Measurements from ENCODE around the gene CERS1.

Gene CERS1

GRCh38 chr19:18868380-18869022, 27.5 kb downstream of the CERS1 start:
- peaks cover 32% of the 10 kb centered on the region for H3K36me3 ChIP-seq (ENCODE audit: insufficient read depth, low read length)
- no peak overlapping the region for H3K4me3 ChIP-seq (ENCODE audit: low read length)
- H3K4me1 ChIP-seq (ENCODE audit: insufficient read depth, low read length): no peaks in the 10 kb centered on the region
- H3K9me3 ChIP-seq (ENCODE audit: low read length): no peaks in the 10 kb centered on the region
- H2AFZ ChIP-seq (ENCODE audit: low read depth, low read length): no peak overlapping the region
- no peaks in the 10 kb centered on the region for H3K27me3 ChIP-seq (ENCODE audit: insufficient read depth, low read length)

GRCh38 chr19:18867751-18868150, 28.2 kb downstream of the CERS1 start:
- Histone ChIP-seq H2AFZ (ENCODE audit: low read depth, low read length) (no peak overlapping the region), H3K36me3 (ENCODE audit: insufficient read depth, low read length) (peaks cover 39% of the 10 kb centered on the region), H3K9me3 (ENCODE audit: low read length) (no peaks in the 10 kb centered on the region), H3K4me3 (ENCODE audit: low read length) (no peak overlapping the region), H3K27me3 (ENCODE audit: insufficient read depth, low read length) (no peaks in the 10 kb centered on the region), H3K4me1 (ENCODE audit: insufficient read depth, low read length) (no peaks in the 10 kb centered on the region)

- Histone ChIP-seq H2AFZ (ENCODE audit: low read depth, low read length) (no peak overlapping the region), H3K9me3 (ENCODE audit: low read length) (no peaks in the 10 kb centered on the region), H3K4me3 (ENCODE audit: low read length) (no peak overlapping the region), H3K4me1 (ENCODE audit: insufficient read depth, low read length) (no peaks in the 10 kb centered on the region), H3K27me3 (ENCODE audit: insufficient read depth, low read length) (no peaks in the 10 kb centered on the region), H3K36me3 (ENCODE audit: insufficient read depth, low read length) (peaks cover 43% of the 10 kb centered on the region)
Measured at GRCh38 chr19:18867199-18867598, 28.8 kb downstream of the CERS1 start.

- no peak overlapping the region for H3K4me3 ChIP-seq (ENCODE audit: low read length)
- H2AFZ ChIP-seq (ENCODE audit: low read depth, low read length): no peak overlapping the region
- no peaks in the 10 kb centered on the region for H3K27me3 ChIP-seq (ENCODE audit: insufficient read depth, low read length)
- H3K36me3 ChIP-seq (ENCODE audit: insufficient read depth, low read length): peaks cover 47% of the 10 kb centered on the region
- H3K9me3 ChIP-seq (ENCODE audit: low read length): no peaks in the 10 kb centered on the region
- no peaks in the 10 kb centered on the region for H3K4me1 ChIP-seq (ENCODE audit: insufficient read depth, low read length)
Measured at GRCh38 chr19:18866800-18867123, 29.2 kb downstream of the CERS1 start.

GRCh38 chr19:18865973-18866799, 29.8 kb downstream of the CERS1 start:
- H3K9me3 ChIP-seq (ENCODE audit: low read length): no peaks in the 10 kb centered on the region
- H2AFZ ChIP-seq (ENCODE audit: low read depth, low read length): no peak overlapping the region
- no peaks in the 10 kb centered on the region for H3K4me1 ChIP-seq (ENCODE audit: insufficient read depth, low read length)
- no peaks in the 10 kb centered on the region for H3K27me3 ChIP-seq (ENCODE audit: insufficient read depth, low read length)
- H3K4me3 ChIP-seq (ENCODE audit: low read length): no peak overlapping the region
- H3K36me3 ChIP-seq (ENCODE audit: insufficient read depth, low read length): peaks cover 53% of the 10 kb centered on the region

GRCh38 chr19:18865106-18865972, 30.6 kb downstream of the CERS1 start:
- no peaks in the 10 kb centered on the region for H3K9me3 ChIP-seq (ENCODE audit: low read length)
- peaks cover 61% of the 10 kb centered on the region for H3K36me3 ChIP-seq (ENCODE audit: insufficient read depth, low read length)
- H3K4me1 ChIP-seq (ENCODE audit: insufficient read depth, low read length): no peaks in the 10 kb centered on the region
- H2AFZ ChIP-seq (ENCODE audit: low read depth, low read length): no peak overlapping the region
- no peaks in the 10 kb centered on the region for H3K27me3 ChIP-seq (ENCODE audit: insufficient read depth, low read length)
- H3K4me3 ChIP-seq (ENCODE audit: low read length): no peak overlapping the region

- no peaks in the 10 kb centered on the region for H3K4me1 ChIP-seq (ENCODE audit: insufficient read depth, low read length)
- H3K4me3 ChIP-seq (ENCODE audit: low read length): no peak overlapping the region
- H3K36me3 ChIP-seq (ENCODE audit: insufficient read depth, low read length): peaks cover 75% of the 10 kb centered on the region
- no peaks in the 10 kb centered on the region for H3K9me3 ChIP-seq (ENCODE audit: low read length)
- H3K27me3 ChIP-seq (ENCODE audit: insufficient read depth, low read length): no peaks in the 10 kb centered on the region
- no peak overlapping the region for H2AFZ ChIP-seq (ENCODE audit: low read depth, low read length)
Measured at GRCh38 chr19:18863843-18864362, 32.1 kb downstream of the CERS1 start.

- Histone ChIP-seq H3K27me3 (ENCODE audit: insufficient read depth, low read length) (no peaks in the 10 kb centered on the region), H2AFZ (ENCODE audit: low read depth, low read length) (no peak overlapping the region), H3K9me3 (ENCODE audit: low read length) (no peaks in the 10 kb centered on the region), H3K36me3 (ENCODE audit: insufficient read depth, low read length) (peaks cover 81% of the 10 kb centered on the region), H3K4me3 (ENCODE audit: low read length) (no peak overlapping the region), H3K4me1 (ENCODE audit: insufficient read depth, low read length) (no peaks in the 10 kb centered on the region)
Measured at GRCh38 chr19:18862976-18863842, 32.7 kb downstream of the CERS1 start.

- Histone ChIP-seq H3K4me1 (ENCODE audit: insufficient read depth, low read length) (no peaks in the 10 kb centered on the region), H3K27me3 (ENCODE audit: insufficient read depth, low read length) (no peaks in the 10 kb centered on the region), H3K9me3 (ENCODE audit: low read length) (no peaks in the 10 kb centered on the region), H3K4me3 (ENCODE audit: low read length) (no peak overlapping the region), H2AFZ (ENCODE audit: low read depth, low read length) (no peak overlapping the region), H3K36me3 (ENCODE audit: insufficient read depth, low read length) (peaks cover 83% of the 10 kb centered on the region)
Measured at GRCh38 chr19:18861917-18862316, 34.0 kb downstream of the CERS1 start.

- Histone ChIP-seq H3K4me1 (ENCODE audit: insufficient read depth, low read length) (peaks cover 2% of the 10 kb centered on the region), H2AFZ (ENCODE audit: low read depth, low read length) (no peak overlapping the region), H3K27me3 (ENCODE audit: insufficient read depth, low read length) (no peaks in the 10 kb centered on the region), H3K36me3 (ENCODE audit: insufficient read depth, low read length) (peaks cover 87% of the 10 kb centered on the region), H3K4me3 (ENCODE audit: low read length) (no peak overlapping the region), H3K9me3 (ENCODE audit: low read length) (no peaks in the 10 kb centered on the region)
Measured at GRCh38 chr19:18861235-18861634, 34.7 kb downstream of the CERS1 start.

- Histone ChIP-seq H2AFZ (ENCODE audit: low read depth, low read length) (no peak overlapping the region), H3K4me3 (ENCODE audit: low read length) (no peak overlapping the region), H3K9me3 (ENCODE audit: low read length) (no peaks in the 10 kb centered on the region), H3K36me3 (ENCODE audit: insufficient read depth, low read length) (peaks cover 88% of the 10 kb centered on the region), H3K27me3 (ENCODE audit: insufficient read depth, low read length) (no peaks in the 10 kb centered on the region), H3K4me1 (ENCODE audit: insufficient read depth, low read length) (peaks cover 6% of the 10 kb centered on the region)
Measured at GRCh38 chr19:18860725-18861124, 35.2 kb downstream of the CERS1 start.

GRCh38 chr19:18860302-18860700, 35.7 kb downstream of the CERS1 start:
- Histone ChIP-seq H3K27me3 (ENCODE audit: insufficient read depth, low read length) (no peaks in the 10 kb centered on the region), H3K36me3 (ENCODE audit: insufficient read depth, low read length) (peaks cover 86% of the 10 kb centered on the region), H2AFZ (ENCODE audit: low read depth, low read length) (no peak overlapping the region), H3K9me3 (ENCODE audit: low read length) (no peaks in the 10 kb centered on the region), H3K4me1 (ENCODE audit: insufficient read depth, low read length) (peaks cover 6% of the 10 kb centered on the region), H3K4me3 (ENCODE audit: low read length) (no peak overlapping the region)
